Measurements from ENCODE around the gene NFIA. TPM values are rescaled to one million over a fixed set of nuclear protein-coding genes. Genes with fewer than 3 reads are reported as not detected.
A peak's percentile ranks its signal among the peaks of the same experiment; 100 is the strongest.

The NFIA gene
- total and polyA plus RNA-seq, 9 of the 15 experiments (the other 6 are each of a cell fraction or from before 2014, with no cell fraction given) = 5.3 to 24.9 (median 9.8) TPM

- TF ChIP-seq SUPT5H (IDR thresholded peaks at IDR 0.05) (no peak), PBX2 (CRISPR knock-in tag; IDR thresholded peaks at IDR 0.05; ENCODE audit: low read depth) (no peak), PBX2 (tag; conservative IDR thresholded peaks at IDR 0.05; ENCODE audit: low read depth) (no peak), MNT (conservative IDR thresholded peaks at IDR 0.05) (peak; percentile 53 to 76; a peak in 3 of 4 replicates), SIN3A (IDR thresholded peaks at IDR 0.05; ENCODE audit: borderline replicate concordance in 2 of 2, control insufficient read depth in 1 of 2, low read depth in 2 of 2, low read length in 2 of 2) (peak; percentile 43 to 50; a peak in 2 of 4 replicates), HCFC1 (IDR thresholded peaks at IDR 0.05; ENCODE audit: low read depth, low read length) (no peak), ELK3 (CRISPR knock-in tag; IDR thresholded peaks at IDR 0.05) (no peak), ZNF431 (CRISPR knock-in tag; IDR thresholded peaks at IDR 0.05) (no peak), IRF1 (CRISPR knock-in tag; IDR thresholded peaks at IDR 0.05; ENCODE audit: borderline replicate concordance) (no peak), XRCC5 (IDR thresholded peaks at IDR 0.05; ENCODE audit: low read depth, low read length) (no peak), NCOA2 (IDR thresholded peaks at IDR 0.05; ENCODE audit: partially characterized antibody in 2 of 2) (no peak), CTCFL (IDR thresholded peaks at IDR 0.05; ENCODE audit: borderline replicate concordance, insufficient read depth, low read depth, low read length, poor library complexity, severe bottlenecking) (no peak), FOXK1 (CRISPR knock-in tag; IDR thresholded peaks at IDR 0.05; ENCODE audit: borderline replicate concordance) (no peak), NR2C2 (CRISPR knock-in tag; IDR thresholded peaks at IDR 0.05) (no peak), NR2C2 (tag; IDR thresholded peaks at IDR 0.05) (no peak), VEZF1 (CRISPR knock-in tag; IDR thresholded peaks at IDR 0.05) (peak; percentile 72; the same call in 1 of the 2 replicates)
Measured at GRCh38 chr1:61083013-61083806, 849 bp downstream of the NFIA start (continued).
